ENCODE measurements around the gene UROC1. TPM values are rescaled to one million over a fixed set of nuclear protein-coding genes. Genes with fewer than 3 reads are reported as not detected.

UROC1 gene
- total and polyA plus RNA-seq, 9 of the 15 experiments (the other 6 are each of a cell fraction or from before 2014, with no cell fraction given), result not detected

DNA sequence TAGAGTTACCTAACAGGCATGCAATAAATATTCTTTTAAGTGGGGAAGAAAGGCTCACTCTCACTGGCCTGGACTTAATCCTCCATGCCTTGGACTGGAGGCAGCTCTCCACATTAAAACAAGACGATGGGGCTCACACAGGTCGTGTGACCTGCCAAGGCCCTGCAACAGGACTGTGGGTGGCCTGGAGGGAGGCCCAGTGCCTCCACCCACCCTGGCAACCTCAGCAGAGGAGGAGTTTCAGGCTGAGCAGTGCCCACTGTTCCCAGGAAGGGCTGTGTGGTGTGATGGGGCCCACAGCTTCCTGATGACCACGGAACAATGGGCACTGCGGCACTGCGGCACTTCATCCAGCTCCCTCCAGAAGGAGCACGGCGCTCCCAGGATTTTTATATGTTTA is 5.5 kb downstream of the UROC1 start:
- TF ChIP-seq BHLHE40 (IDR thresholded peaks at IDR 0.05; ENCODE audit: low read length) (no peak), MTA2 (IDR thresholded peaks at IDR 0.05; ENCODE audit: low read depth) (no peak), JUN (IDR thresholded peaks at IDR 0.05; ENCODE audit: borderline replicate concordance, low read depth, low read length) (no peak), JUN (CRISPR knock-in tag; IDR thresholded peaks at IDR 0.05; ENCODE audit: borderline replicate concordance) (no peak), TEAD4 (IDR thresholded peaks at IDR 0.05; ENCODE audit: low read length) (no peak), TEAD4 (CRISPR knock-in tag; IDR thresholded peaks at IDR 0.05; ENCODE audit: borderline replicate concordance) (no peak), WHSC1 (IDR thresholded peaks at IDR 0.05; ENCODE audit: low read length) (no peak), COPS2 (conservative IDR thresholded peaks at IDR 0.05) (no peak), MYC (IDR thresholded peaks at IDR 0.05; ENCODE audit: low read depth, low read length) (no peak), MYC (CRISPR knock-in tag; IDR thresholded peaks at IDR 0.05; ENCODE audit: borderline replicate concordance, low read depth) (no peak), ZFPM2 (CRISPR knock-in tag; IDR thresholded peaks at IDR 0.05) (no peak), BRF1 (IDR thresholded peaks at IDR 0.05; ENCODE audit: borderline replicate concordance, extremely low read depth, insufficient read length) (no peak), ESRRA (IDR thresholded peaks at IDR 0.05; ENCODE audit: borderline replicate concordance, low read depth) (no peak), SMARCE1 (IDR thresholded peaks at IDR 0.05) (no peak), ETV1 (tag; conservative IDR thresholded peaks at IDR 0.05; ENCODE audit: low read depth) (no peak), NR3C1 (CRISPR knock-in tag; IDR thresholded peaks at IDR 0.05) (no peak), KLF13 (tag; IDR thresholded peaks at IDR 0.05; ENCODE audit: borderline replicate concordance, low read depth) (no peak), SRSF3 (IDR thresholded peaks at IDR 0.05; ENCODE audit: insufficient read depth, low read length) (no peak)
- TF ChIP-seq, protein P1, sequence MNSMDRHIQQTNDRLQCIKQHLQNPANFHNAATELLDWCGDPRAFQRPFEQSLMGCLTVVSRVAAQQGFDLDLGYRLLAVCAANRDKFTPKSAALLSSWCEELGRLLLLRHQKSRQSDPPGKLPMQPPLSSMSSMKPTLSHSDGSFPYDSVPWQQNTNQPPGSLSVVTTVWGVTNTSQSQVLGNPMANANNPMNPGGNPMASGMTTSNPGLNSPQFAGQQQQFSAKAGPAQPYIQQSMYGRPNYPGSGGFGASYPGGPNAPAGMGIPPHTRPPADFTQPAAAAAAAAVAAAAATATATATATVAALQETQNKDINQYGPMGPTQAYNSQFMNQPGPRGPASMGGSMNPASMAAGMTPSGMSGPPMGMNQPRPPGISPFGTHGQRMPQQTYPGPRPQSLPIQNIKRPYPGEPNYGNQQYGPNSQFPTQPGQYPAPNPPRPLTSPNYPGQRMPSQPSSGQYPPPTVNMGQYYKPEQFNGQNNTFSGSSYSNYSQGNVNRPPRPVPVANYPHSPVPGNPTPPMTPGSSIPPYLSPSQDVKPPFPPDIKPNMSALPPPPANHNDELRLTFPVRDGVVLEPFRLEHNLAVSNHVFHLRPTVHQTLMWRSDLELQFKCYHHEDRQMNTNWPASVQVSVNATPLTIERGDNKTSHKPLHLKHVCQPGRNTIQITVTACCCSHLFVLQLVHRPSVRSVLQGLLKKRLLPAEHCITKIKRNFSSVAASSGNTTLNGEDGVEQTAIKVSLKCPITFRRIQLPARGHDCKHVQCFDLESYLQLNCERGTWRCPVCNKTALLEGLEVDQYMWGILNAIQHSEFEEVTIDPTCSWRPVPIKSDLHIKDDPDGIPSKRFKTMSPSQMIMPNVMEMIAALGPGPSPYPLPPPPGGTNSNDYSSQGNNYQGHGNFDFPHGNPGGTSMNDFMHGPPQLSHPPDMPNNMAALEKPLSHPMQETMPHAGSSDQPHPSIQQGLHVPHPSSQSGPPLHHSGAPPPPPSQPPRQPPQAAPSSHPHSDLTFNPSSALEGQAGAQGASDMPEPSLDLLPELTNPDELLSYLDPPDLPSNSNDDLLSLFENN (IDR thresholded peaks at IDR 0.05; ENCODE audit: low read depth in 2 of 2, low read length in 2 of 2), result no peak
- BruUV-seq (replicated peaks), result no TSS peak
- peaks cover 2 to 37% of the 10 kb centered on the region in 2 experiments; a peak in 4 of 5 replicates for H3K27me3 ChIP-seq (ENCODE audit: control insufficient read depth in 2 of 2, insufficient read depth in 2 of 2, low read length in 2 of 2)
- no peaks in the 10 kb centered on the region for H3K79me2 ChIP-seq (ENCODE audit: control insufficient read depth, insufficient read depth, low read length)
- no peaks in the 10 kb centered on the region for H3K9me1 ChIP-seq (ENCODE audit: control insufficient read depth, insufficient read depth, low read length)
- FAIRE-seq (no peak), ATAC-seq (no peak), DNase-seq (ENCODE audit: extremely low read depth in 1 of 4, low spot score in 3 of 4) (no peak)
- no peaks in the 10 kb centered on the region; the same call in 1 of the 2 replicates for H4K20me1 ChIP-seq (replicated peaks; ENCODE audit: control insufficient read depth, insufficient read depth, low read length)
- ChIA-PET CTCF (ENCODE audit: low intra/inter-chr PET ratio) (no interaction called here), POLR2A (no interaction called here)
- H3K4me2 ChIP-seq (ENCODE audit: insufficient read depth, low read length), result no peak overlapping the region
- intact Hi-C loops (cut with micrococcal nuclease) (no loop called here), in situ Hi-C loops (cut with MboI) (no loop called here)
- peaks cover 0 to 11% of the 10 kb centered on the region in 2 experiments; a peak in 2 of 5 replicates for H3K4me1 ChIP-seq (replicated peaks in 1 of 2; ENCODE audit: control insufficient read depth in 2 of 2, insufficient read depth in 2 of 2, low read length in 2 of 2)
- H2AFZ ChIP-seq (ENCODE audit: low read depth, low read length), result no peak overlapping the region
- H3K9me3 ChIP-seq (replicated peaks; ENCODE audit: control insufficient read depth, insufficient read depth, low read depth, low read length), result no peaks in the 10 kb centered on the region
- H3K4me3 ChIP-seq, result no peak overlapping the region
- no peak overlapping the region for H3K9ac ChIP-seq (ENCODE audit: insufficient read depth in 1 of 2, low read depth in 2 of 2, low read length in 2 of 2)
- no peak overlapping the region for H3K27ac ChIP-seq (ENCODE audit: extremely low read depth, low read depth, low read length)
- no peaks in the 10 kb centered on the region for H3K36me3 ChIP-seq (ENCODE audit: control insufficient read depth, insufficient read depth, low read length)
- WGBS (ENCODE audit: insufficient coverage, low coverage, missing lambda C conversion rate), result 2% methylated on average over 7 of the region's 7 CpGs
